DMS153 (cell line): ENCODE measurements around the gene NINJ2.

Experiments
- DNase-seq: peaks from one replicate; lab custom pipeline; 2025; lab: John Stamatoyannopoulos, UW

Gene NINJ2

GRCh38 chr12:673849-674248 is 10.6 kb upstream of the NINJ2 start:
- no peak for DNase-seq

GRCh38 chr12:669576-669945 is 6.3 kb upstream of the NINJ2 start:
- DNase-seq = no peak

GRCh38 chr12:668090-668481 is 4.8 kb upstream of the NINJ2 start:
- no peak for DNase-seq

- no peak for DNase-seq
These were observed 3.6 kb upstream of the NINJ2 start for GRCh38 chr12:666766-667308.

- DNase-seq = no peak
These were observed 2.8 kb upstream of the NINJ2 start for GRCh38 chr12:666066-666465.

GRCh38 chr12:664779-665092 is 1.5 kb upstream of the NINJ2 start:
- no peak for DNase-seq

GRCh38 chr12:664075-664778 is 982 bp upstream of the NINJ2 start:
- no peak for DNase-seq

GRCh38 chr12:662566-663292 is 516 bp downstream of the NINJ2 start:
- DNase-seq = no peak

GRCh38 chr12:661720-662486 is 1.3 kb downstream of the NINJ2 start:
- DNase-seq = no peak

GRCh38 chr12:659090-659683 is 4.1 kb downstream of the NINJ2 start:
- DNase-seq = no peak

- no peak for DNase-seq
These were observed 12.3 kb downstream of the NINJ2 start for GRCh38 chr12:650983-651382.

- DNase-seq = no peak
These were observed 15.7 kb downstream of the NINJ2 start for GRCh38 chr12:647385-648085.

- DNase-seq = no peak
These were observed 16.5 kb downstream of the NINJ2 start for GRCh38 chr12:646442-647384.

GRCh38 chr12:645563-646071 is 17.6 kb downstream of the NINJ2 start:
- no peak for DNase-seq

- no peak for DNase-seq
These were observed 18.3 kb downstream of the NINJ2 start for GRCh38 chr12:644818-645552.

GRCh38 chr12:644303-644639 is 19.0 kb downstream of the NINJ2 start:
- DNase-seq = no peak

GRCh38 chr12:643475-644302 is 19.6 kb downstream of the NINJ2 start:
- DNase-seq = peak; percentile 71

GRCh38 chr12:642633-643474 is 20.4 kb downstream of the NINJ2 start:
- DNase-seq = peak; percentile 35
